Neural crest cell (in vitro differentiated cells): ENCODE results near the gene MTSS2. TPM values are rescaled to one million over a fixed set of nuclear protein-coding genes. Genes with fewer than 3 reads are reported as not detected.

Experiments used
- DNase-seq: peaks from one replicate; pipeline ENCODE4 v3.0.0; 2021; ENCODE audit warnings: low read depth, mixed read lengths, low spot score
- H3K27ac Mint-ChIP-seq: one replicate; pipeline ENCODE4 v1.8.0; 2021; ENCODE audit warnings: mild to moderate bottlenecking, mixed read lengths; ENCODE audit not compliant: unreplicated experiment
- H3K27me3 Mint-ChIP-seq: 2 replicates; pipeline ENCODE4 v1.8.0; 2021; ENCODE audit warnings: low read depth, mild to moderate bottlenecking, mixed read lengths
- H3K36me3 Mint-ChIP-seq: 2 replicates; pipeline ENCODE4 v1.8.0; 2021; ENCODE audit warnings: low read depth, mild to moderate bottlenecking, mixed read lengths
- H3K4me1 Mint-ChIP-seq: 2 replicates; pipeline ENCODE4 v1.8.0; 2021; ENCODE audit warnings: mixed read lengths
- H3K4me3 Mint-ChIP-seq: one replicate; pipeline ENCODE4 v1.8.0; 2021; ENCODE audit warnings: mild to moderate bottlenecking, mixed read lengths
- H3K9me3 Mint-ChIP-seq: 2 replicates; pipeline ENCODE4 v1.8.0; 2021; ENCODE audit warnings: mixed read lengths
- CTCF ChIP-seq: fragments of 200-600 bp; sonication (generic); conservative IDR thresholded peaks from 2 replicates; pipeline ENCODE4 v1.5.0; 2021; ENCODE audit warnings: antibody characterized with exemption, mild to moderate bottlenecking
- total RNA-seq: library from RNA; stranded (reverse); gene quantifications from 2 replicates; pipeline ENCODE4 v1.2.1, GENCODE V29; 2021

Gene MTSS2
- total RNA-seq, 1 donor from 2014 or later = 93.3 TPM

- no peaks in the 10 kb centered on the region for H3K27me3 Mint-ChIP-seq
- H3K4me1 Mint-ChIP-seq = no peaks in the 10 kb centered on the region
- no peak for DNase-seq
- H3K27ac Mint-ChIP-seq = no peak overlapping the region
- peaks cover 8% of the 10 kb centered on the region for H3K9me3 Mint-ChIP-seq
- H3K4me3 Mint-ChIP-seq = no peak overlapping the region
- TF ChIP-seq CTCF = no peak
- H3K36me3 Mint-ChIP-seq = peaks cover 39% of the 10 kb centered on the region
Measured at GRCh38 chr16:70665806-70666735, 19.8 kb downstream of the MTSS2 start.

GRCh38 chr16:70665113-70665694, 20.6 kb downstream of the MTSS2 start:
- Mint-ChIP-seq H3K4me3 (no peak overlapping the region), H3K9me3 (peaks cover 5% of the 10 kb centered on the region), H3K27ac (no peak overlapping the region), H3K27me3 (no peaks in the 10 kb centered on the region), H3K4me1 (no peaks in the 10 kb centered on the region), H3K36me3 (peaks cover 35% of the 10 kb centered on the region)
- DNase-seq = no peak
- TF ChIP-seq CTCF = no peak

- Mint-ChIP-seq H3K4me3 (no peak overlapping the region), H3K27me3 (no peaks in the 10 kb centered on the region), H3K9me3 (peaks cover 3% of the 10 kb centered on the region), H3K4me1 (no peaks in the 10 kb centered on the region), H3K36me3 (peaks cover 28% of the 10 kb centered on the region), H3K27ac (no peak overlapping the region)
- DNase-seq = no peak
- no peak for TF ChIP-seq CTCF
Measured at GRCh38 chr16:70664325-70665112, 21.3 kb downstream of the MTSS2 start.

GRCh38 chr16:70663524-70664324, 22.1 kb downstream of the MTSS2 start:
- Mint-ChIP-seq H3K4me1 (no peaks in the 10 kb centered on the region), H3K27me3 (no peaks in the 10 kb centered on the region)

More at GRCh38 chr16:70663524-70664324, 22.1 kb downstream of the MTSS2 start:
- H3K36me3 Mint-ChIP-seq = peaks cover 21% of the 10 kb centered on the region
- no peak overlapping the region for H3K4me3 Mint-ChIP-seq
- no peak for DNase-seq
- no peak for TF ChIP-seq CTCF
- peaks cover under 1% of the 10 kb centered on the region for H3K9me3 Mint-ChIP-seq
- no peak overlapping the region for H3K27ac Mint-ChIP-seq
